H1 (cell line): ENCODE results near the gene LHFPL6. TPM values are rescaled to one million over a fixed set of nuclear protein-coding genes. Genes with fewer than 3 reads are reported as not detected.

ENCODE experiments used
- CTCF ChIA-PET: fragments of 300-600 bp; sonication (Branson Sonifier 250); formaldehyde crosslinking; loops from one replicate; lab custom pipeline; 2021; ENCODE audit not compliant: partially characterized antibody; lab: Charles Lee
- POLR2A ChIA-PET: fragments of 300-600 bp; sonication (Branson Sonifier 250); formaldehyde crosslinking; loops from one replicate; lab custom pipeline; 2021; ENCODE audit warnings: inconsistent platforms; ENCODE audit not compliant: partially characterized antibody; lab: Charles Lee
- DNase-seq, 2 experiments: peaks; one replicate each; pipeline versions ENCODE4 v3.0.0 to v3.0.0-alpha.2; 2010 to 2022; ENCODE audit warnings: low spot score in 2 of 2, low read depth in 1 of 2, mixed read lengths in 1 of 2
- FAIRE-seq: peaks from 2 replicates; lab custom pipeline; 2011; peaks lifted over from hg19 to GRCh38; lab: Jason Lieb, UNC
- H2AFZ ChIP-seq: 2 replicates; pipeline ENCODE4 v1.8.1; 2012; ENCODE audit warnings: low read length, inconsistent platforms
- H2AK5ac ChIP-seq: 2 replicates; pipeline ENCODE4 v1.6.1; 2013; ENCODE audit warnings: low read depth, low read length
- H2BK120ac ChIP-seq: replicated peaks from 2 replicates; pipeline ENCODE3; 2013; ENCODE audit warnings: low read depth, low read length, inconsistent platforms
- H2BK12ac ChIP-seq: 2 replicates; pipeline ENCODE4 v1.6.1; 2013; ENCODE audit warnings: low read depth, low read length
- H2BK15ac ChIP-seq: 2 replicates; pipeline ENCODE4 v1.6.1; 2013; ENCODE audit warnings: low read length
- H2BK20ac ChIP-seq: 2 replicates; pipeline ENCODE4 v1.6.1; 2013; ENCODE audit warnings: low read length
- H2BK5ac ChIP-seq: 2 replicates; pipeline ENCODE4 v1.6.1; 2013; ENCODE audit warnings: low read depth, low read length
- H3K14ac ChIP-seq: 2 replicates; pipeline ENCODE4 v1.6.1; 2013; ENCODE audit warnings: inconsistent platforms; ENCODE audit not compliant: insufficient read length
- H3K18ac ChIP-seq: 2 replicates; pipeline ENCODE4 v1.6.1; 2013; ENCODE audit warnings: low read length; ENCODE audit errors: extremely low read depth
- H3K23ac ChIP-seq: 2 replicates; pipeline ENCODE4 v1.6.1; 2013; ENCODE audit warnings: inconsistent platforms; ENCODE audit not compliant: insufficient read length
- H3K23me2 ChIP-seq: 2 replicates; pipeline ENCODE4 v1.6.1; 2013; ENCODE audit warnings: low read depth, low read length
- H3K27ac ChIP-seq: 2 replicates; pipeline ENCODE4 v1.6.1; 2011; ENCODE audit warnings: low read depth, low read length, inconsistent platforms
- H3K27me3 ChIP-seq, 4 experiments: replicated peaks in 1 of 4; 1 replicate in 1 of 4; 2 replicates in 3 of 4; pipeline versions ENCODE4 v1.6.1 to v1.8.1; 2011 to 2013; ENCODE audit warnings: low read length in 3 of 4, mild to moderate bottlenecking in 3 of 4, inconsistent platforms in 2 of 4, mixed read lengths in 2 of 4, moderate library complexity in 1 of 4; ENCODE audit not compliant: control insufficient read depth in 3 of 4, insufficient read depth in 3 of 4; ENCODE audit errors: extremely low read depth in 1 of 4
- H3K36me3 ChIP-seq, 4 experiments: 2 replicates each; pipeline versions ENCODE4 v1.6.1 to v1.8.1; 2011 to 2013; ENCODE audit warnings: mild to moderate bottlenecking in 4 of 4, low read length in 3 of 4, moderate library complexity in 2 of 4, control low read depth in 1 of 4, inconsistent platforms in 1 of 4; ENCODE audit not compliant: insufficient read depth in 4 of 4, control insufficient read depth in 2 of 4
- H3K4ac ChIP-seq: replicated peaks from 2 replicates; pipeline ENCODE3; 2013; ENCODE audit warnings: low read length, low read depth, mixed read lengths, inconsistent platforms; ENCODE audit not compliant: insufficient read length
- H3K4me1 ChIP-seq, 4 experiments: replicated peaks in 1 of 4; 1 replicate in 1 of 4; 2 replicates in 3 of 4; pipeline versions ENCODE4 v1.6.1 to v1.8.1; 2011 to 2013; ENCODE audit warnings: low read length in 3 of 4, inconsistent platforms in 2 of 4, mixed read lengths in 1 of 4; ENCODE audit not compliant: insufficient read depth in 4 of 4, control insufficient read depth in 3 of 4
- H3K4me2 ChIP-seq, 2 experiments: 2 replicates each; pipeline versions ENCODE4 v1.6.1 to v1.8.1; 2011 to 2013; ENCODE audit warnings: low read depth in 2 of 2, low read length in 2 of 2, control low read depth in 1 of 2, inconsistent platforms in 1 of 2, mild to moderate bottlenecking in 1 of 2; ENCODE audit not compliant: insufficient read depth in 1 of 2
- H3K4me3 ChIP-seq, 4 experiments: fragments of 200-600, 300-600 bp in 1 of 4; sonication (generic), shearing (Covaris generic), sonication (Bioruptor Twin) in 1 of 4; 2 replicates each; pipeline versions ENCODE4 v1.5.1 to v1.8.1; 2011 to 2016; ENCODE audit warnings: low read length in 4 of 4, low read depth in 3 of 4, control low read depth in 2 of 4, inconsistent platforms in 2 of 4, mild to moderate bottlenecking in 2 of 4, mixed read lengths in 1 of 4, moderate library complexity in 1 of 4; ENCODE audit not compliant: insufficient read depth in 2 of 4; ENCODE audit errors: extremely low read depth in 1 of 4
- H3K56ac ChIP-seq: replicated peaks from 2 replicates; pipeline ENCODE3; 2013; ENCODE audit warnings: low read depth, mild to moderate bottlenecking, mixed read lengths, low read length, inconsistent platforms; ENCODE audit not compliant: insufficient read length
- H3K79me1 ChIP-seq: 2 replicates; pipeline ENCODE4 v1.6.1; 2013; ENCODE audit warnings: low read depth, low read length, control low read depth
- H3K79me2 ChIP-seq, 2 experiments: 2 replicates each; pipeline versions ENCODE4 v1.6.1 to v1.8.1; 2012 to 2013; ENCODE audit warnings: low read length in 2 of 2, mild to moderate bottlenecking in 2 of 2, inconsistent platforms in 1 of 2; ENCODE audit not compliant: insufficient read depth in 2 of 2, control insufficient read depth in 1 of 2
- H3K9ac ChIP-seq, 4 experiments: replicated peaks in 1 of 4; 1 replicate in 1 of 4; 2 replicates in 3 of 4; pipeline versions ENCODE4 v1.6.1 to v1.8.1; 2011 to 2013; ENCODE audit warnings: low read depth in 3 of 4, low read length in 3 of 4, control low read depth in 2 of 4, mild to moderate bottlenecking in 2 of 4, moderate library complexity in 2 of 4, inconsistent platforms in 1 of 4; ENCODE audit errors: extremely low read depth in 1 of 4
- H3K9me3 ChIP-seq, 2 experiments: 2 replicates each; pipeline versions ENCODE4 v1.6.1 to v1.8.1; 2012 to 2013; ENCODE audit warnings: mild to moderate bottlenecking in 2 of 2, moderate library complexity in 2 of 2, control low read depth in 1 of 2, inconsistent platforms in 1 of 2, low read depth in 1 of 2, low read length in 1 of 2, mixed read lengths in 1 of 2; ENCODE audit not compliant: insufficient read depth in 2 of 2
- H4K20me1 ChIP-seq, 2 experiments: replicated peaks in 1 of 2; 2 replicates each; pipeline versions ENCODE3 to v1.8.1; 2011 to 2013; ENCODE audit warnings: inconsistent platforms in 2 of 2, low read length in 2 of 2, mild to moderate bottlenecking in 1 of 2; ENCODE audit not compliant: insufficient read depth in 2 of 2, control insufficient read depth in 1 of 2
- H4K5ac ChIP-seq: 2 replicates; pipeline ENCODE4 v1.6.1; 2013; ENCODE audit warnings: low read length, low read depth, mixed read lengths, inconsistent platforms; ENCODE audit not compliant: insufficient read length
- H4K8ac ChIP-seq: 2 replicates; pipeline ENCODE4 v1.8.0; 2013; ENCODE audit warnings: mild to moderate bottlenecking, moderate library complexity, low read length, inconsistent platforms; ENCODE audit not compliant: insufficient read depth; ENCODE audit errors: extremely low read depth
- H4K91ac ChIP-seq: replicated peaks from 2 replicates; pipeline ENCODE3; 2013; ENCODE audit warnings: low read length, mixed read lengths, inconsistent platforms; ENCODE audit not compliant: insufficient read length
- ASH2L ChIP-seq: fragments of 200-600, 300-600 bp; sonication (generic); IDR thresholded peaks from one replicate; pipeline ENCODE4 v1.7.1; 2017; ENCODE audit warnings: low read length
- FOSL1 ChIP-seq: IDR thresholded peaks from 2 replicates; pipeline ENCODE4 v1.6.1; 2011; ENCODE audit warnings: mild to moderate bottlenecking, low read depth, low read length, moderate library complexity; ENCODE audit not compliant: insufficient read depth
- GABPA ChIP-seq: IDR thresholded peaks from 2 replicates; pipeline ENCODE4 v1.6.1; 2011; ENCODE audit warnings: mild to moderate bottlenecking, low read length, moderate library complexity, borderline replicate concordance; ENCODE audit not compliant: insufficient read depth
- KDM4A ChIP-seq: IDR thresholded peaks from one replicate; pipeline ENCODE4 v1.7.1; 2012; ENCODE audit warnings: low read depth, mild to moderate bottlenecking, moderate library complexity, low read length, inconsistent platforms; ENCODE audit not compliant: severe bottlenecking
- NANOG ChIP-seq: IDR thresholded peaks from 2 replicates; pipeline ENCODE4 v1.6.1; 2011; ENCODE audit warnings: low read length, low read depth, mild to moderate bottlenecking, inconsistent platforms; ENCODE audit not compliant: insufficient read depth, poor library complexity, severe bottlenecking
- RAD21 ChIP-seq, 2 experiments: IDR thresholded peaks in 1 of 2; conservative IDR thresholded peaks in 1 of 2; 2 replicates each; pipeline ENCODE4 v1.6.1; 2011; ENCODE audit warnings: low read depth in 2 of 2, low read length in 2 of 2, improper control_type of control experiment in 1 of 2, inconsistent platforms in 1 of 2, mild to moderate bottlenecking in 1 of 2, moderate library complexity in 1 of 2
- SIRT6 ChIP-seq: IDR thresholded peaks from one replicate; pipeline ENCODE4 v1.7.1; 2012; ENCODE audit warnings: low read length, inconsistent platforms
- SP2 ChIP-seq: IDR thresholded peaks from 2 replicates; pipeline ENCODE4 v1.6.1; 2012; ENCODE audit warnings: mild to moderate bottlenecking, low read length, inconsistent platforms
- TAF7 ChIP-seq: optimal IDR thresholded peaks from 2 replicates; pipeline ENCODE3; 2011; ENCODE audit warnings: low read depth, mild to moderate bottlenecking, inconsistent platforms, low read length, moderate library complexity, borderline replicate concordance
- WGBS, 2 experiments: shearing (Covaris generic) in 1 of 2; methylation state at CpG; one replicate each; pipeline versions ENCODE4 v1.1.6 to v1.1.7; 2013 to 2015; ENCODE audit warnings: low lambda C conversion rate in 2 of 2, mixed read lengths in 2 of 2, inconsistent platforms in 1 of 2, low coverage in 1 of 2, missing lambda C conversion rate in 1 of 2; ENCODE audit not compliant: insufficient replicate concordance in 2 of 2, insufficient coverage in 1 of 2, insufficient read length in 1 of 2; ENCODE audit errors: extremely low coverage in 1 of 2, missing lambda C conversion rate in 1 of 2; 5-methylcytosine and 5-hydroxymethylcytosine counted together
- polyA plus RNA-seq, 7 experiments: library from polyadenylated mRNA; depleted of rRNA in 3 of 7; stranded (reverse) in 5 of 7; unstranded in 2 of 7; fragments of >200 nt in 5 of 7; fragments of 200-250 nt in 2 of 7; gene quantifications; 1 replicate in 5 of 7; 2 replicates in 1 of 7; 4 replicates in 1 of 7; pipeline versions ENCODE4 v1.2.1 to v1.2.3, GENCODE V29; 2011 to 2013; ENCODE audit warnings: missing spikeins in 2 of 7, mixed read lengths in 2 of 7
- total RNA-seq: library from RNA; stranded (reverse); fragmentation: NEBNext Ultra II Directional; extraction: Animal tissue kit (Norgen Biotek cat#: 25700); gene quantifications from 2 replicates; pipeline ENCODE4 v1.2.1, GENCODE V29; 2021
- TF ChIP-seq, protein P1 (sequence below): IDR thresholded peaks from 2 replicates; pipeline ENCODE4 v1.6.1; 2012; ENCODE audit warnings: low read length, inconsistent platforms
- TF ChIP-seq, protein P2 (sequence below): IDR thresholded peaks from 2 replicates; pipeline ENCODE4 v1.6.1; 2012; ENCODE audit warnings: inconsistent platforms

Gene LHFPL6
- total and polyA plus RNA-seq, 2 of the 8 experiments (the other 6 are each of a cell fraction or from before 2014, with no cell fraction given): 7.6 to 17.0 TPM

DNA sequence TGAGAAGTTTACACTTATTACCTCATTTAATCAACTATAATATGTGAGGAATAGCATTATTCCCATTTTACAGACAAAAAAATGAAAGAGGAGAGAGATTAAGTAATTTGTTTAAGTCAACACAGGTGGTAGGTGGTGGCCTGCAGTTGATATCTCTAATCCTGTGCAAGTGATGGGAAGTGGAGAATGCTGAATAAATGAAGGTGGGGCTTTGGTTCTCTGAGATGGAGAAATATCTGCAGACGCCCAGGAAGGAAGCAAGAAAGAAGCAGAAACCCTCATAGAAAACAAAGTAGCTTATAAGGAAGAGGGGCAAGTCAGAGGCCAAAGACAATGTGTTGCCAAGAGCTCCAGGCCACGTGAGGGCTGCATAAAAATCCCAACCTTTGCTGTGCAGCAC, 290.4 kb downstream of the LHFPL6 start:
- FAIRE-seq: no peak
- Histone ChIP-seq H3K4me1 (no peaks in the 10 kb centered on the region), H2AK5ac (no peak overlapping the region), H2BK15ac (no peak overlapping the region), H3K9ac (no peak overlapping the region), H3K36me3 (no peaks in the 10 kb centered on the region), H3K18ac (no peak overlapping the region), H4K5ac (no peak overlapping the region), H3K4me3 (no peak overlapping the region), H2AFZ (no peak overlapping the region), H4K8ac (no peak overlapping the region), H2BK12ac (no peak overlapping the region), H3K4ac (no peak overlapping the region), H4K20me1 (no peaks in the 10 kb centered on the region), H3K4me2 (no peak overlapping the region), H3K14ac (no peak overlapping the region), H3K27me3 (no peaks in the 10 kb centered on the region), H3K79me1 (no peaks in the 10 kb centered on the region), H3K27ac (no peak overlapping the region), H2BK5ac (no peak overlapping the region), H3K56ac (no peak overlapping the region)
- DNase-seq: no peak
- TF ChIP-seq, protein P1, sequence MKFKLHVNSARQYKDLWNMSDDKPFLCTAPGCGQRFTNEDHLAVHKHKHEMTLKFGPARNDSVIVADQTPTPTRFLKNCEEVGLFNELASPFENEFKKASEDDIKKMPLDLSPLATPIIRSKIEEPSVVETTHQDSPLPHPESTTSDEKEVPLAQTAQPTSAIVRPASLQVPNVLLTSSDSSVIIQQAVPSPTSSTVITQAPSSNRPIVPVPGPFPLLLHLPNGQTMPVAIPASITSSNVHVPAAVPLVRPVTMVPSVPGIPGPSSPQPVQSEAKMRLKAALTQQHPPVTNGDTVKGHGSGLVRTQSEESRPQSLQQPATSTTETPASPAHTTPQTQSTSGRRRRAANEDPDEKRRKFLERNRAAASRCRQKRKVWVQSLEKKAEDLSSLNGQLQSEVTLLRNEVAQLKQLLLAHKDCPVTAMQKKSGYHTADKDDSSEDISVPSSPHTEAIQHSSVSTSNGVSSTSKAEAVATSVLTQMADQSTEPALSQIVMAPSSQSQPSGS: no peak
- TF ChIP-seq TAF7: no peak
- TF ChIP-seq KDM4A: no peak
- TF ChIP-seq ASH2L: no peak
- no peak for TF ChIP-seq SP2
- TF ChIP-seq GABPA: no peak
- TF ChIP-seq, protein P2, sequence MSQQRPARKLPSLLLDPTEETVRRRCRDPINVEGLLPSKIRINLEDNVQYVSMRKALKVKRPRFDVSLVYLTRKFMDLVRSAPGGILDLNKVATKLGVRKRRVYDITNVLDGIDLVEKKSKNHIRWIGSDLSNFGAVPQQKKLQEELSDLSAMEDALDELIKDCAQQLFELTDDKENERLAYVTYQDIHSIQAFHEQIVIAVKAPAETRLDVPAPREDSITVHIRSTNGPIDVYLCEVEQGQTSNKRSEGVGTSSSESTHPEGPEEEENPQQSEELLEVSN: no peak
- no peak for TF ChIP-seq SIRT6
- no peak for TF ChIP-seq NANOG
- no peak for TF ChIP-seq FOSL1
- no peak for TF ChIP-seq RAD21 (IDR thresholded peaks at IDR 0.05 in 1 of 2, conservative IDR thresholded peaks at IDR 0.05 in 1 of 2; ENCODE audit: low read depth in 2 of 2, low read length in 2 of 2)
- TF ChIP-seq, all 59 proteins: peak for 0
- 83% methylated on average over 2 of the region's 2 CpGs; no CpG with 5 or more reads in 1 of the 2 experiments for WGBS, 2 experiments
- no peaks in the 10 kb centered on the region for H3K9me3 ChIP-seq
- POLR2A ChIA-PET: no interaction called here
- no peak overlapping the region for H2BK120ac ChIP-seq
- no peak overlapping the region for H4K91ac ChIP-seq
- no peak overlapping the region for H3K23ac ChIP-seq
- no peaks in the 10 kb centered on the region; the same call in 1 of the 2 replicates for H3K23me2 ChIP-seq
- CTCF ChIA-PET: interaction anchor here (0.6 to 1.7 kb wide), 4 partner anchors 10 to 157 kb away, joined by 3 to 5 read pairs (median 4); no protein-coding TSS in a partner anchor
- no peaks in the 10 kb centered on the region for H3K79me2 ChIP-seq
- H2BK20ac ChIP-seq: no peak overlapping the region
